ENCODE results near the gene MYH15. TPM values are rescaled to one million over a fixed set of nuclear protein-coding genes. Genes with fewer than 3 reads are reported as not detected.

Gene MYH15
- total and polyA plus RNA-seq, 2 experiments from 2014 or later = 1.5 TPM

DNA sequence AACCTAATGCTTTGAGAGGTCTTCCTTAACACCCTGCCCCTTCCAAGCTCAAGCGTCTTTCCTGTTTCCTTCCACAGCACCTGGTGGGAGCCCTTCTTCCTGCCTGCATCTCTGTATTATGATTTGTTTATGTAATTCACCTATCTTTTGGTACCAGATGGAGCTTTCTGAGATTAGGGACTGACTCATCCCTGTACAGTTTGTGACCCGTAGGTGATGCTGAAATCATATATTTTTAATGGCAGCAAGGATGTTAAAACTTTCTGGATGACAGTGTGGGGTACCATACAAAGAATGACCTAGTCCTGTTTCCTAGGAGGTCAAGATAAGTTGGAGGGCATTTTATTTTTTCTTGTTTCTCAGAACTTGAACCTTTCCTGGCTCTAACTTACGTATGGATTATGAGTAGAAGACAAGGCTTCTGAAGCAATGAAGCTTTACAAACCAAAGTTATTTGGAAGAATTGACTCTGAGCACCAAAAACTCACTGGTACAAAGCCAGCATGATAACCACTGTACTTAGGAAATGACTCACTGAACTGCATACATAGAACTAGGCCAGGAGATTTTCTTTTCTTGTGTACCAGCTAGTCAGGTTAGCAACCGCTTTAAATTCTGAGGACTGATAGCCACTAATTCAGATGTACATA is 167.4 kb downstream of the MYH15 start:
- H3K79me2 ChIP-seq = no peaks in the 10 kb centered on the region
- H3K9me3 ChIP-seq (ENCODE audit: low read depth) = no peaks in the 10 kb centered on the region
- H4K20me1 ChIP-seq (ENCODE audit: insufficient read depth, poor library complexity, severe bottlenecking) = no peaks in the 10 kb centered on the region
- no peak overlapping the region for H2AFZ ChIP-seq
- WGBS (ENCODE audit: low lambda C conversion rate, missing lambda C conversion rate) = 56% methylated on average over 4 of the region's 4 CpGs
- no peaks in the 10 kb centered on the region for H3K27me3 ChIP-seq
- no peaks in the 10 kb centered on the region for H3K36me3 ChIP-seq (replicated peaks; ENCODE audit: insufficient read depth, low read depth)
- H3K4me1 ChIP-seq (ENCODE audit: insufficient read depth) = no peaks in the 10 kb centered on the region
- no peak for DNase-seq (ENCODE audit: low spot score)
- no peak overlapping the region for H3K4me2 ChIP-seq
- TF ChIP-seq, protein P1, sequence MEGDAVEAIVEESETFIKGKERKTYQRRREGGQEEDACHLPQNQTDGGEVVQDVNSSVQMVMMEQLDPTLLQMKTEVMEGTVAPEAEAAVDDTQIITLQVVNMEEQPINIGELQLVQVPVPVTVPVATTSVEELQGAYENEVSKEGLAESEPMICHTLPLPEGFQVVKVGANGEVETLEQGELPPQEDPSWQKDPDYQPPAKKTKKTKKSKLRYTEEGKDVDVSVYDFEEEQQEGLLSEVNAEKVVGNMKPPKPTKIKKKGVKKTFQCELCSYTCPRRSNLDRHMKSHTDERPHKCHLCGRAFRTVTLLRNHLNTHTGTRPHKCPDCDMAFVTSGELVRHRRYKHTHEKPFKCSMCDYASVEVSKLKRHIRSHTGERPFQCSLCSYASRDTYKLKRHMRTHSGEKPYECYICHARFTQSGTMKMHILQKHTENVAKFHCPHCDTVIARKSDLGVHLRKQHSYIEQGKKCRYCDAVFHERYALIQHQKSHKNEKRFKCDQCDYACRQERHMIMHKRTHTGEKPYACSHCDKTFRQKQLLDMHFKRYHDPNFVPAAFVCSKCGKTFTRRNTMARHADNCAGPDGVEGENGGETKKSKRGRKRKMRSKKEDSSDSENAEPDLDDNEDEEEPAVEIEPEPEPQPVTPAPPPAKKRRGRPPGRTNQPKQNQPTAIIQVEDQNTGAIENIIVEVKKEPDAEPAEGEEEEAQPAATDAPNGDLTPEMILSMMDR (IDR thresholded peaks at IDR 0.05; ENCODE audit: poor library complexity) = no peak
- no peak for TF ChIP-seq EZH2 (IDR thresholded peaks at IDR 0.05; ENCODE audit: borderline replicate concordance)
- TF ChIP-seq EZH2phosphoT487 (IDR thresholded peaks at IDR 0.05; ENCODE audit: low read depth, severe bottlenecking, unreplicated experiment) = no peak
- no peak overlapping the region for H3K27ac ChIP-seq
- no peak overlapping the region for H3K4me3 ChIP-seq
- no peaks in the 10 kb centered on the region for H3K9me2 ChIP-seq (replicated peaks; ENCODE audit: insufficient read depth)

GRCh38 chr3:108341911-108342310 is 168.5 kb downstream of the MYH15 start:
- TF ChIP-seq EZH2phosphoT487 (IDR thresholded peaks at IDR 0.05; ENCODE audit: low read depth, severe bottlenecking, unreplicated experiment) (no peak), EZH2 (IDR thresholded peaks at IDR 0.05; ENCODE audit: borderline replicate concordance) (no peak)
- TF ChIP-seq, protein P1 (IDR thresholded peaks at IDR 0.05; ENCODE audit: poor library complexity) = no peak
- WGBS (ENCODE audit: low lambda C conversion rate, missing lambda C conversion rate) = 80% methylated on average over 6 of the region's 6 CpGs

DNA sequence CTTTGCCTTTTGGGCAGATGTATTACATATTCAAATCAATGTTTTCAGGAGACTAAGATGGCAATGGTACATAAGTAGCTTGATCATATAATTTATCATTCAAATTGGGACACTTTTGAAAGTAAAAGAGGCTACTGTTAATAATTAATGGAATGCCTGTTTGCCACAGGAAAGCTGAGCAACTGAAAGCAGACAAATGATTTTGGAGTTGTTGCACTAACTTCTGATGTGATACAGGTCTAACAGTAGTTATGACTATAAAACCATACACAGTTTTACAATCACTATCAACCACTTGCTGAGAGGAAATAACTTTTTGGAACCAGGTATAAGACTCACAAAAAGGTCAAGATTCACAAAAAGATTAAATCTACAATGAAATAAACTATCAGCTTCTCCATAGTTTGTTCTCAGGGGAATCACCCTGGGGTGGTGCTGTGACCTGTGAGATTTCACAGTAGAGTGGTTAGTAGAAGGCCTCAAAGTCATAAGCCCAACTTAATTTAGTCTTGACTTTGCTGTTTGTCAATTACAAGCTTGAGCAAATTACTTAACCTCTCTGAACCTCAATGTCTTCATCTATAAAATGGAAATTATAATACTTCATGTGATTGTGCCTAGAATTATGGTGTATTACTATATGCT is 171.4 kb downstream of the MYH15 start:
- H3K4me2 ChIP-seq = no peak overlapping the region
- TF ChIP-seq, protein P1 (IDR thresholded peaks at IDR 0.05; ENCODE audit: poor library complexity) = no peak
- TF ChIP-seq EZH2 (IDR thresholded peaks at IDR 0.05; ENCODE audit: borderline replicate concordance) (no peak), EZH2phosphoT487 (IDR thresholded peaks at IDR 0.05; ENCODE audit: low read depth, severe bottlenecking, unreplicated experiment) (no peak)
- H3K9me2 ChIP-seq (replicated peaks; ENCODE audit: insufficient read depth) = no peaks in the 10 kb centered on the region
- no peaks in the 10 kb centered on the region for H3K9me3 ChIP-seq (ENCODE audit: low read depth)
- H2AFZ ChIP-seq = no peak overlapping the region
- H3K36me3 ChIP-seq (replicated peaks; ENCODE audit: insufficient read depth, low read depth) = no peaks in the 10 kb centered on the region
- no peaks in the 10 kb centered on the region for H4K20me1 ChIP-seq (ENCODE audit: insufficient read depth, poor library complexity, severe bottlenecking)
- H3K4me3 ChIP-seq = no peak overlapping the region
- no peaks in the 10 kb centered on the region for H3K79me2 ChIP-seq
- no peak overlapping the region for H3K27ac ChIP-seq
- no peaks in the 10 kb centered on the region for H3K27me3 ChIP-seq
- DNase-seq (ENCODE audit: low spot score) = no peak
- H3K4me1 ChIP-seq (ENCODE audit: insufficient read depth) = no peaks in the 10 kb centered on the region

More at GRCh38 chr3:108341911-108342310, 168.5 kb downstream of the MYH15 start:
- Histone ChIP-seq H3K4me1 (ENCODE audit: insufficient read depth) (no peaks in the 10 kb centered on the region), H4K20me1 (ENCODE audit: insufficient read depth, poor library complexity, severe bottlenecking) (no peaks in the 10 kb centered on the region), H2AFZ (no peak overlapping the region), H3K9me3 (ENCODE audit: low read depth) (no peaks in the 10 kb centered on the region), H3K4me2 (no peak overlapping the region), H3K79me2 (no peaks in the 10 kb centered on the region), H3K4me3 (no peak overlapping the region), H3K27ac (no peak overlapping the region), H3K27me3 (no peaks in the 10 kb centered on the region), H3K9me2 (replicated peaks; ENCODE audit: insufficient read depth) (no peaks in the 10 kb centered on the region), H3K36me3 (replicated peaks; ENCODE audit: insufficient read depth, low read depth) (no peaks in the 10 kb centered on the region)
- no peak for DNase-seq (ENCODE audit: low spot score)

Measured in hepatocyte (in vitro differentiated cells).